ENCODE results near the gene NF1.

- TF ChIP-seq POLR2A (IDR thresholded peaks at IDR 0.05) (no peak), CTCF (IDR thresholded peaks at IDR 0.05) (no peak)
Observed at GRCh38 chr17:31401456-31402254, 306.9 kb downstream of the NF1 start.

Data from Peyer's patch (tissue), 4 donors.